T-helper 17 cell (primary cell): Measurements from ENCODE around the gene ABHD8. TPM values are rescaled to one million over a fixed set of nuclear protein-coding genes. Genes with fewer than 3 reads are reported as not detected.

ENCODE experiments used
- ATAC-seq: fragments of 150-1000 bp; cut with Tn5 transposase; 2 replicates; pipeline ENCODE4 v1.10.0; 2021; ENCODE audit warnings: mild to moderate bottlenecking, moderate library complexity
- DNase-seq, 3 donors: peaks; one replicate each; pipeline versions ENCODE4 v3.0.0 to v3.0.0-alpha.2; 2020 to 2021
- H3K9me3 ChIP-seq: one replicate; pipeline ENCODE4 v1.7.0; 2013; ENCODE audit warnings: low read length, mild to moderate bottlenecking; ENCODE audit not compliant: control insufficient read depth, poor library complexity, severe bottlenecking
- H3K27ac Mint-ChIP-seq: one replicate; pipeline ENCODE4 v1.8.0; 2022; ENCODE audit warnings: mild to moderate bottlenecking, moderate library complexity, mixed read lengths
- H3K27me3 Mint-ChIP-seq: one replicate; pipeline ENCODE4 v1.8.0; 2022; ENCODE audit warnings: mixed read lengths
- H3K36me3 Mint-ChIP-seq: one replicate; pipeline ENCODE4 v1.8.0; 2022; ENCODE audit warnings: low read depth, mixed read lengths
- H3K4me1 Mint-ChIP-seq: one replicate; pipeline ENCODE4 v1.8.0; 2022; ENCODE audit warnings: mild to moderate bottlenecking, mixed read lengths
- H3K4me3 Mint-ChIP-seq: one replicate; pipeline ENCODE4 v1.8.0; 2022; ENCODE audit warnings: mild to moderate bottlenecking, moderate library complexity, mixed read lengths
- total RNA-seq, 4 donors: library from RNA in 2 of 4; stranded (reverse) in 2 of 4; gene quantifications; one replicate each; pipeline ENCODE4 v1.2.3 and lab custom pipeline; 2022 to 2026

ABHD8 gene
- total RNA-seq, 2 donors from 2014 or later: 5.0 to 7.1 TPM

DNA sequence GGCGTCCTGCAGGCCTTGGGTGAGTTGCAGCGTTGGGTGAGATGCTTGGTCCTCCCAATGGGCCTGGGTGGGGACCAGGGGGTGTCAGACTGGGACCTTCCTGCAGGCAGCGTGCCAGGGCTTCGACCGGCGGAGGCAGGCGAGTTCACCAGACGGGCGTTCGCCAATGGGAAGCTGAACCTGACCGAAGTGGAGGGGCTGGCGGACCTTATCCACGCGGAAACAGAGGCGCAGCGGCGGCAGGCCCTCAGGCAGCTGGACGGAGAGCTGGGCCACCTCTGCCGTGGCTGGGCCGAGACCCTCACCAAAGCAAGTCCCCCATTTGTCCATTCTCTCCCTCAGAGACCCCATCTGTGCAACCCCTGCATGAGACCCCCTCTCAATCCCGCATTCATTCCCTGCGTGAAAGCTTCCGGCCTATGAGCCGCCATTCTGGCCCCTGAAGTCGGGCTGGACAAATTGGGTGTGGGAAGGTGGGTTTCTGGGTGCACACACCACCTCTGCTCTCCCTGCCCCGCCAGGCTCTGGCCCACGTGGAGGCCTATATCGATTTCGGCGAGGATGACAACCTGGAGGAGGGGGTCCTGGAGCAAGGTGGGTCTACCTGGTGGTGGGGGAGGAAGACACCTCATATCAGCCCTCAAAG is 35.3 kb upstream of the ABHD8 start:
- Mint-ChIP-seq H3K36me3 (peaks cover 2% of the 10 kb centered on the region), H3K27ac (peak overlapping the region; percentile 93), H3K27me3 (no peaks in the 10 kb centered on the region), H3K4me3 (peak overlapping the region; percentile 98), H3K4me1 (peaks cover 17% of the 10 kb centered on the region)
- DNase-seq (no peak), ATAC-seq (no peak)
- H3K9me3 ChIP-seq: no peaks in the 10 kb centered on the region

DNA sequence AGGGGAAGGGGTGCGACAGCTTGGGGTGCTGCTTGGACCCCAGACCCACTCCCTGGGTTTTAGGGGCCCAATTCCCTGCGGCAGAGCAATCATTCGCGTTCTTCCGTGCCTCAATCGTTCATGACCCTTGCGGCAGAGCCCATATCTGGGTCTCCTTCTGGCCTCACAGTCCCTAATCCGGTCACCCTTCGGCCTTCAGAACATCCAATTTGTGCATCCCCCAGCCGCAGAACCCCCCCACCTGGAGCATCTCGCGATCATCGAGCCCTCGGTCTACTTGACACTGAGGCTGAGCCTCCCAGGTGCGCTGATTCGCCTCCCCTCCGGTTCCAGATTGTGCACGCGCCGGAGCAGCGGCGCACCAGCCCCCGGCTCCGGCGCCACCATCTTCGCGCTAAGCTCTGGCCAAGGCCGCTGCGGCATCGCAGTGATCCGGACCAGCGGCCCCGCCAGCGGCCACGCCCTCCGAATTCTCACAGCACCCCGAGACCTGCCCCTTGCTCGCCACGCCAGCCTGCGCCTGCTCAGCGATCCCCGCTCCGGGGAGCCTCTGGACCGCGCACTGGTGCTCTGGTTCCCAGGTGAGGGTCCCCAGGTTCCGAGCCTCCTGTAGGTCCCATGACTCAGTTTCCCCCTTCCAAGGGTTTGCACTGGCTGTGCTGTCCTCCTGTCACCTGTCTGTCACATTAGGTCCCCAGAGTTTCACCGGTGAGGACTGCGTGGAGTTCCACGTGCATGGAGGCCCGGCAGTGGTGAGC is 34.6 kb upstream of the ABHD8 start:
- peaks cover 17% of the 10 kb centered on the region for H3K4me1 Mint-ChIP-seq
- H3K4me3 Mint-ChIP-seq: peak overlapping the region; percentile 98
- peaks cover 2% of the 10 kb centered on the region for H3K36me3 Mint-ChIP-seq
- peak in 1 of 3 donors; percentile 16 for DNase-seq
- ATAC-seq: peak; percentile 10
- no peaks in the 10 kb centered on the region for H3K9me3 ChIP-seq
- H3K27ac Mint-ChIP-seq: peak overlapping the region; percentile 93
- no peaks in the 10 kb centered on the region for H3K27me3 Mint-ChIP-seq

DNA sequence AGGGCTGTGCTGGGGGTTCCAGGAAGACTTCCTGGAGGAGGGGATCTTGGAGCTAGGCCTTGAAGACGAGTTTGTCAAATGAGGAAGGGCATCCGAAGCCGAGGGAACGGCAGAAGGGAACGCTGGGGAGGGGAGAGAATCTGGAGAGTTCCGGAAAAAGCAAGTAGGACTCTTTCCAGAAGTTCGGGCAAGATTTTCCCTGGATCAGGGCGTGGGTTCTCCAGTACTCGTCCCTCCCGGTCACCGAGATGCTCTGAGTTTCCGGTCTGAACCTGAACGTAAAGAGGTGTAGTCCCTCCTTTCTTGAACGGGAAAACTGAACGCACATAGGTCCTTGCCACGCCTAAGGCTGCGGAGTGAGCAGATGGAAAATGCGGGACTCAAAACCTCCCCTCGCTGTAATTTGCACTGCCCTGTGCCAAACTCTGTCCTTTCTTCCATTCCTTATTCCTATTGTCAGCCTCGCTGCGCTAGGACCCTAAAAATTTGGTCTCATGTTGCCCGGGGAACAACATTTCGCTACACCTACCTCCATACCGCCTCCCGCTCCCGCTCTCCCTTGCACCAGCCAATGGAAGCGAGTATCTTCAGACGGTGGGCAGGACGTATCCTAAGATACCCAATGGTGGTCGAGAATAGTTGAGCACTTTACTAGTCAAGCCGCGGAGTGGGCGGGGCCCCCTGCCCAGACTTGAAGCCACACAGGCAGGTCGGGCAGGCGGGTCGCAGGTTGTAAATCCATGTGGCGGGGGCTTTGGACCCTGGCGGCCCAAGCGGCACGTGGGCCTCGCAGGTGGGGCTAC is 33.8 kb upstream of the ABHD8 start, which contains the start of gene GTPBP3:
GTPBP3 (plus strand) TSS at position 682 of the 803 bp plus-strand sequence; CDS start at position 741, 59 bp downstream.
- H3K4me1 Mint-ChIP-seq: peaks cover 20% of the 10 kb centered on the region
- peak; percentile 90 to 93 (median 92) for DNase-seq
- H3K27me3 Mint-ChIP-seq: no peaks in the 10 kb centered on the region

DNA sequence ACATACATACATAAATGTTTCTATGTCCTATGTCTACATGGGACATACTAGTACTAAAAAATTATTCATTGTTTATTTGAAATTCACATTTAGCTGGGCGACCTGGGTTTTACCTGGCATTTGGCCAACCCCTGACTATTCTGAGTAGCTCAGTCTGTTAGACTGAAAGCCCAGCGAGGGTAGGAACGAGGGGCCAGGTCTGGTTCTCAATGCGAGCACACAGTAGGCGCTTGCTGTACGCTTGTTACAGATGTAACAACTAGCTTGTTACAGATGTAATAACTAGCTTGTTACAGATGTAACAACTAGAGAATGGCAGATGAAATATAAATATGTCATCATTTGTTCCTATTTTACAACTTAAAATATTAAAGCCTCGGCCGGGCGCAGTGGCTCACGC is 32.4 kb upstream of the ABHD8 start:
- H3K36me3 Mint-ChIP-seq: peaks cover 2% of the 10 kb centered on the region
- H3K27me3 Mint-ChIP-seq: no peaks in the 10 kb centered on the region
- no peak for DNase-seq
- H3K9me3 ChIP-seq: no peaks in the 10 kb centered on the region
- H3K4me3 Mint-ChIP-seq: peak overlapping the region; percentile 28
- no peak for ATAC-seq
- H3K27ac Mint-ChIP-seq: no peak overlapping the region
- H3K4me1 Mint-ChIP-seq: peaks cover 23% of the 10 kb centered on the region

More for the DNA sequence above, 33.8 kb upstream of the ABHD8 start, which contains the start of gene GTPBP3:
- Mint-ChIP-seq H3K27ac (peak within 1 kb of the TSS; percentile 93), H3K4me3 (peak within 1 kb of the TSS; percentile 98), H3K36me3 (peaks cover 2% of the 10 kb centered on the region)
- peak; percentile 91 for ATAC-seq
- H3K9me3 ChIP-seq: no peaks in the 10 kb centered on the region

DNA sequence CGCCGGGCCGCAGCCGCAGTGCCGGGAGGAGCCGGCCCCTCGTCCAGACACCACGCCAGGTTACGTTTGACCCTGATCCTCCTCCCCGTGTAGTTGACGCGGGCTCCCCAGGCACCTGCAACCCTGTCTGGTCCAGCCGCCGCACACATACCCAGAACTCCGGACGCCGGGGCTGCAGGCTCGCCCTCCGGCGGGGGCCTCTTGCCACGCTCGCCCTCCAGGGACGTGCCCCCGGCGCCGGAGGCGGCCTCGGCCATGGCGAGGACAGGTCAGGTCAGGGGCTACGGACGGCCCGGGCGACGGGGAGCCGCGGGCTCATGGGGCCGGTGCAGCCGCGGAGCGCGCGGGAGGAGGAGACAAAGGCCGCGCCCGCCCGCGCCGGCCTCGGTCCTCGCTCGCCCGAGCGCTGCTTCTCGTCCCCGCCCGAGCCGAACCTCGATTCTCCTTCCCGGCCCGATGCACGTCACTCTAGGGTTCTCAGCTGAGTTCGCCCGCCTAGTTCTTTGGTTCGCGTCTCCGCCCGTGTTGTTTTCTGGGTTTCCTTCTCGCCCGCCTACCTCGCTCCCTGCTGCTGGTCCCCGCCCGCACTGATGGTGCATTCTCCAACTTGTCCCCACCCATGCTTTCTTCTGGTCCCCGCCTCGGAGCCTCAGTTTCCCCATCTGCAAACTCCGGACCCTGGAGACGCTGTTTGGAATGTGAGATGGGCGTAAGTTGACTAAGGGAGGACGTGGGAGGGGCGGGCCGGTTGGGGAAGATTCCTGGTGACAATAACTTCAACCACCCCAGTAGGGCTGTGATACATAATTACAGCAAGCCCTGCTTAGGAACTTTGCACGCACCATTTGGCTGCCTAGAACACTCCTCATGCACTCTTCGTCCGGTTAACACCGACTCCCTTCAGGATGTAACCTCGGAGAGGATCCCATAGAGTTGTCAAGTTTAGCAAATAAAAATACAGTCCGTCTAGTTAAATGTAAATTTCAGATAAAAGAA is 31.5 kb upstream of the ABHD8 start, which contains the start of gene ANO8:
ANO8 (minus strand) TSS at position 442 of the 996 bp plus-strand sequence; CDS start at position 257, 185 bp downstream.
- Mint-ChIP-seq H3K27ac (no peak within 1 kb of the TSS), H3K36me3 (peaks cover 2% of the 10 kb centered on the region), H3K27me3 (no peaks in the 10 kb centered on the region), H3K4me1 (peaks cover 22% of the 10 kb centered on the region), H3K4me3 (peak within 1 kb of the TSS; percentile 92)
- DNase-seq (peak; percentile 85 to 96 (median 88)), ATAC-seq (peak; percentile 68)
- H3K9me3 ChIP-seq: no peaks in the 10 kb centered on the region

DNA sequence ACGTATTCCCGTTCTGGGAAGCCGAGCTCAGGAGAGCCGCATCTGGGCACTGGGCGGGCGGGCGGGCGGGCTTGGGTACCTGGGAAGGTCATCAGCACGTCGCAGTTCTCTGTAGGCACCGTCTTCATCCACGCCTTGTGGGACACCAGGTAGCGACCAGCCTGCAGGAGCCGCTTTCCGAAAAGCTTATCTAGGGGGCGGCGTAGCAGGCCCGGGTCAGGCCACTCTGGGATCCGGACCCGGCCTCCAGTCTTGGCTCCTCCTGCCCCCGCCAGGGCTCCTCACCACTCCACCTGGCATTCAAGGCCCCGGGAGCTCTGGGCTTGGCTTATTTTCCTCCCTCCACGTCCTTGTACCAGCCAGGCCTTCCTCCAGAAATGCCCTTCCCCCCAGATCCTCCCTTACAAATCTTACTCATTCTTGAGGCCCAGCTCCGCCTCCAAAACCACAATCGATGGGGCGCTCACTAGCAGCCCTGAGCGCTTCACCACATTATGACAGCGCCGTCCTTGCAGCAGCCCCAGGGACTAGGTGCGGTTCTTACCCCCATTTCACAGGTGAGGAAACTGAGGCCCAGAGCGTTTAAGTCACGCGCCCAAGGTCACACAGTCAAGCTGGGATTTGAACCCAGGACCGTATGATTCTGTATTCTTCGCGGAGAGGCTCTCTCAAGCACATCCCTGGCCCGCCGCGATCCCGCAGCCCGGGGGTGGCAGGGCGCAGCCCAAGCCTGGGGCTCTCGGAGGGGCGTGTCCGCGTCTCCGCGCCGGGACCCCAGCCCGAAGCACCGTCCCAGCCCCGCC is 30.6 kb upstream of the ABHD8 start:
- Mint-ChIP-seq H3K36me3 (peaks cover 2% of the 10 kb centered on the region), H3K27me3 (no peaks in the 10 kb centered on the region), H3K4me1 (peaks cover 23% of the 10 kb centered on the region), H3K4me3 (peak overlapping the region; percentile 92), H3K27ac (no peak overlapping the region)
- DNase-seq (peak in 2 of 3 donors; percentile 51 to 53), ATAC-seq (peak; percentile 29)
- no peaks in the 10 kb centered on the region for H3K9me3 ChIP-seq

DNA sequence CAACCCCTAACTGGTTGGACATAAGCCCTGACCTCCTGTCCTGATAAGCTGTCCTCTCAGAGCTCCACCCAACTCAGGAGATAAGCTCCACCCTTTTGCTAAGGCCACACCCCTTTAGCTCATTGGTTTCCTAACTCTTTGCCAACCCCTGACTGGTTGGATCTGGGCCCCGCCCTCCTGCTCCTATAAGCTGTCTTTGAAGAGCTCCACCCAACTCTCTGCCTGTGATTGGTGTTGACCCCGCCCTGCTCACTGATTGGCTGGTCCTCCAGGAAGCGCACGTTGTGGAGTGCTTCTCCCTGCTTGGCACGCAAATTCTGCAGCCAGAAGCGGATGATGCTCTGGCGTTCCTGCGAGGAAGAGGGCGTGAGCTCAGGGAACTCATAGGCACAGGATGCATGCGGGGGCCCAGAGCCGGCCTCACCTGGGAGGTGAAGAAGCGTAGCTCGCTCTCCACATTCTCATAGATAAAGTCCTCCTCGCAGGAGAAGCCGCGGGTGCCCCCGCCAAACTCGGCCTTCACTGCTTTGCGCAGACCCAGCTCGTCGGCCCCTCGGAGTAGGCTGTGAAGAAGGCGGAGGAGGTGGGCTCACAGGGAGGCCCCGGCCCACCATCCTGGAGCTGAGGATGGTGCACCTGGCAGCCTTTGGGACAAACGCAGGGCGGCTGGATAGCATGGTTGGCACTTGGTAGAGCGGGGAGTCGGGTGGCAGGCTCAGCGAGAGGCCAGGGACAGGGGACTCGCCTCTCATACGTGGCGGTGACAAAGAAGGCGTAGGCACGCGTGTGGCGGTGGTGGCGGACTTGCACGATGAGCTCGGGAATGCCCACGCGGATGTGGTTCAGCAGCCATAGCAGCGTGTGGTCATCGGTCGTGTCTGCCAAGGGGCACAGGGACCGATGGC is 29.7 kb upstream of the ABHD8 start:
- Mint-ChIP-seq H3K36me3 (peaks cover 2% of the 10 kb centered on the region), H3K27me3 (no peaks in the 10 kb centered on the region), H3K27ac (no peak overlapping the region), H3K4me1 (peaks cover 21% of the 10 kb centered on the region), H3K4me3 (peak overlapping the region; percentile 15)
- ATAC-seq (no peak), DNase-seq (no peak)
- H3K9me3 ChIP-seq: no peaks in the 10 kb centered on the region

DNA sequence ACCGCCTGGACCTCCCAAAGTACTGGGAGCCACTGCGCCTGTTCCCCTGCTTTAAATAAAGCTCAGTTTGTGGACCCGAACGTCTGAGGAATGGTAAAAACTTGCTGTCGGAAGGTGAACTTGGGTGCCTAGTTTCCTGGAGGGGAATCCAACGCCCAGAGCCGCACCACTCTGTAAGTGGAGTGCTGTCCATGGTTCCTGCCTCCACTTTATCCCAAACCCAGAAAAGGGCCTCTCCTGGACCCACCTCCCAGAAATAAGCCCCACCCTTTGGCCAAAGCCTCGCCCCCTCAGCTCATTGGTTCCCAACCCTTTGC is 29.1 kb upstream of the ABHD8 start:
- DNase-seq (no peak), ATAC-seq (no peak)
- no peak overlapping the region for H3K4me3 Mint-ChIP-seq
- H3K36me3 Mint-ChIP-seq: peaks cover 2% of the 10 kb centered on the region
- no peaks in the 10 kb centered on the region for H3K9me3 ChIP-seq
- peaks cover 21% of the 10 kb centered on the region for H3K4me1 Mint-ChIP-seq
- H3K27ac Mint-ChIP-seq: no peak overlapping the region
- H3K27me3 Mint-ChIP-seq: no peaks in the 10 kb centered on the region

DNA sequence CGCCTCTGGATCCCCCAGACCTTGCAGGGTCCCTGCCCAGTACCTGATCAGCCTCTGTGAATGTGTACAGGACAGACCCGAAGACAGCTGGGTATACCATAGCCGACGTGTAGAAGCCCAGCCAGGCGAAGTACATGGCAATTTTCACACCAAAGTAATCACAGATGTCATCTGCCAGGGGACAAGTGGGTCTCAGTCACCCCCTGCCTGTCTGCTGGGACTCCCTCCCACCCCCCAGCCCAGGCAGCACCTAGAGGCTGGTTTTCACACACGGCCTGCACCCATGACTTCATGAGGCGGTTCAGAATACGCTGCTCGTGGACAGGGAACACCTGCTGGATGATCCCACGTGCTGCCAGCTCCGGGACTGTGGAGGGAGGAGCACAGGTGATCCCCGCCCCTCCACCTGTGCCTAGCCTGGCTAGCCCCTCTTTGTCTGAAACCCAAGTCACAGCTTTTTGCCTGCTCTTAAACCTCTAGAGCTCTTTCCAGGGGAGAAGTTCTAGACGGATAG is 27.9 kb upstream of the ABHD8 start:
- H3K27me3 Mint-ChIP-seq: no peaks in the 10 kb centered on the region
- H3K4me3 Mint-ChIP-seq: peak overlapping the region; percentile 78
- DNase-seq: no peak
- no peak for ATAC-seq
- H3K36me3 Mint-ChIP-seq: peaks cover 2% of the 10 kb centered on the region
- H3K4me1 Mint-ChIP-seq: peaks cover 18% of the 10 kb centered on the region
- no peaks in the 10 kb centered on the region for H3K9me3 ChIP-seq
- no peak overlapping the region for H3K27ac Mint-ChIP-seq

DNA sequence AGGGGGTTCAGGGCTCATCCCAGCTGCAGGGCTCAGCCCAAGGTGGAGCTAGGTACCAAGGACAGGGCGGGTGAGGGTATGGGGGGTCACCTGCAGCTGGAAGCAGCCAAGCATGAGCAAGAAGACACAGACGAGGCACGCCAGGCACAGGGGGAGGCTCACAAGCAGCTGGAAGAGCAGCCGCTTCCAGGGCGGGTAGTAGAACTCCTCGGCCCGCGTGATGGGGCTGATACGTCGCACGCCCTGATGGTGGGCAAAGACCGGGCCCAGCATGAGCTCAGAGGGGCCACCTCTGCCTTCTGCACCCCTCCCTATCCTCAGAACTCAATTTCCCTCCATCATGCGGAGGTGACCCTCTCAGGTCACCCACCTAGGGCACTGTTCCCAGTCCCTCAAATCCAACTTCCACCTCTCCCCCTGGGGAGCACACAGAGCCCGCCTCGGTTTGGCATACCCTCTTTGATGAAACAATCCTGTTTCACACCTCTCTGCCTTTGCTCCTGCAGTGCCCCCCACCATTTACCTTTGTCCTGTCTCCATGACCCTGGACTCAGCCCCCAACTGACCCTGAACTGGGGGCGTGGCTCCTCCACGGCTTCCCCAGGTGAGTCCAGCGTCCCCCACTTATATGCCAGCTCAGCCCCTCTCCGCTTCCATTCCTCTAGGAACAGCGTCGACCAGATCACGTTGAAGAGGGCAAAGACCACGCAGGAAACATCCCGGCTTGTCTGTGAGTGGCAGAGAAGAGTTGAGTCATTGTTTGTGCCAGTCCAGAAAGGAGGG is 27.2 kb upstream of the ABHD8 start:
- ATAC-seq: no peak
- H3K27me3 Mint-ChIP-seq: no peaks in the 10 kb centered on the region
- no peaks in the 10 kb centered on the region for H3K9me3 ChIP-seq
- H3K4me1 Mint-ChIP-seq: peaks cover 18% of the 10 kb centered on the region
- H3K4me3 Mint-ChIP-seq: peak overlapping the region; percentile 78
- H3K36me3 Mint-ChIP-seq: peaks cover 2% of the 10 kb centered on the region
- DNase-seq: no peak
- no peak overlapping the region for H3K27ac Mint-ChIP-seq
